IMR-90 (cell line): Measurements from ENCODE around the gene MEIS2. TPM values are rescaled to one million over a fixed set of nuclear protein-coding genes. Genes with fewer than 3 reads are reported as not detected.

Experiments
- ATAC-seq: fragments of 200-7000 bp; cut with Tn5 transposase; 2 replicates; pipeline ENCODE4 v1.9.1; 2020; ENCODE audit warnings: low read depth, mild to moderate bottlenecking, moderate library complexity
- BruUV-seq: library from RNA; stranded (reverse); fragments of 400-500 nt; replicated peaks from 2 replicates; lab custom pipeline; 2021; lab: Mats Ljungman, UMichigan
- CTCF ChIA-PET: fragments of 300-600 bp; formaldehyde crosslinking; extraction: SDS; loops from one replicate; lab custom pipeline; 2021; ENCODE audit warnings: antibody characterized with exemption; lab: Yijun Ruan, JAX
- POLR2A ChIA-PET: fragments of 300-600 bp; sonication (Branson Sonifier 250); formaldehyde crosslinking; loops from one replicate; lab custom pipeline; 2022; ENCODE audit warnings: antibody characterized with exemption; ENCODE audit not compliant: unreplicated experiment; lab: Charles Lee
- DNase-seq: peaks from one replicate; pipeline ENCODE4 v3.0.0; 2013
- H2AFZ ChIP-seq: replicated peaks from 2 replicates; pipeline ENCODE3; 2013; ENCODE audit warnings: low read length, mild to moderate bottlenecking; ENCODE audit not compliant: poor library complexity
- H2AK5ac ChIP-seq: 2 replicates; pipeline ENCODE4 v1.6.1; 2013; ENCODE audit warnings: low read depth, low read length, inconsistent platforms
- H2AK9ac ChIP-seq: replicated peaks from 2 replicates; pipeline ENCODE3; 2013; ENCODE audit warnings: mild to moderate bottlenecking, low read depth, low read length, moderate library complexity; ENCODE audit not compliant: poor library complexity
- H2BK120ac ChIP-seq: 2 replicates; pipeline ENCODE4 v1.6.1; 2013; ENCODE audit warnings: low read depth, low read length, inconsistent platforms
- H2BK15ac ChIP-seq: 3 replicates; pipeline ENCODE4 v1.6.1; 2013; ENCODE audit warnings: low read depth, low read length, inconsistent platforms
- H2BK20ac ChIP-seq: 2 replicates; pipeline ENCODE4 v1.6.1; 2013; ENCODE audit warnings: low read depth, mild to moderate bottlenecking, inconsistent platforms, low read length, moderate library complexity
- H2BK5ac ChIP-seq: 2 replicates; pipeline ENCODE4 v1.6.1; 2013; ENCODE audit warnings: mild to moderate bottlenecking, low read depth, low read length, inconsistent platforms; ENCODE audit not compliant: poor library complexity, severe bottlenecking
- H3K14ac ChIP-seq: replicated peaks from 2 replicates; pipeline ENCODE4 v1.6.1; 2013; ENCODE audit warnings: low read depth, low read length, inconsistent platforms
- H3K18ac ChIP-seq: 2 replicates; pipeline ENCODE4 v1.6.1; 2013; ENCODE audit warnings: low read depth, low read length, control low read depth
- H3K23ac ChIP-seq: 2 replicates; pipeline ENCODE4 v1.6.1; 2013; ENCODE audit warnings: low read depth, low read length, inconsistent platforms
- H3K27ac ChIP-seq: 2 replicates; pipeline ENCODE4 v1.5.1; 2013; ENCODE audit warnings: mild to moderate bottlenecking, control low read depth, low read length; ENCODE audit not compliant: insufficient read depth
- H3K27me3 ChIP-seq: 2 replicates; pipeline ENCODE4 v1.6.1; 2013; ENCODE audit warnings: low read length; ENCODE audit not compliant: control insufficient read depth, insufficient read depth
- H3K36me3 ChIP-seq: 2 replicates; pipeline ENCODE4 v1.6.1; 2013; ENCODE audit warnings: low read length, mixed read lengths; ENCODE audit not compliant: control insufficient read depth, insufficient read depth
- H3K4ac ChIP-seq: 2 replicates; pipeline ENCODE4 v1.6.1; 2013; ENCODE audit warnings: low read depth, low read length, inconsistent platforms
- H3K4me1 ChIP-seq: 2 replicates; pipeline ENCODE4 v1.6.1; 2013; ENCODE audit warnings: low read length, mixed read lengths; ENCODE audit not compliant: control insufficient read depth, insufficient read depth
- H3K4me2 ChIP-seq: 2 replicates; pipeline ENCODE4 v1.6.1; 2013; ENCODE audit warnings: low read depth, mild to moderate bottlenecking, control low read depth, low read length, moderate library complexity
- H3K4me3 ChIP-seq: 2 replicates; pipeline ENCODE4 v1.5.1; 2013; ENCODE audit warnings: low read depth, mild to moderate bottlenecking, control low read depth, low read length, moderate library complexity; ENCODE audit not compliant: insufficient read depth
- H3K56ac ChIP-seq: 2 replicates; pipeline ENCODE4 v1.6.1; 2013; ENCODE audit warnings: low read length, inconsistent platforms; ENCODE audit not compliant: insufficient read depth; ENCODE audit errors: extremely low read depth
- H3K79me1 ChIP-seq, 2 experiments: 2 replicates each; pipeline ENCODE4 v1.6.1; 2013; ENCODE audit warnings: low read length in 2 of 2, inconsistent platforms in 1 of 2, low read depth in 1 of 2
- H3K9ac ChIP-seq: 2 replicates; pipeline ENCODE4 v1.6.1; 2013; ENCODE audit warnings: low read depth, low read length, control low read depth
- H3K9me1 ChIP-seq: 2 replicates; pipeline ENCODE4 v1.6.1; 2013; ENCODE audit warnings: low read length, inconsistent platforms; ENCODE audit not compliant: insufficient read depth
- H3K9me3 ChIP-seq: 2 replicates; pipeline ENCODE4 v1.6.1; 2013; ENCODE audit warnings: low read length; ENCODE audit not compliant: control insufficient read depth, insufficient read depth
- H4K20me1 ChIP-seq: 2 replicates; pipeline ENCODE4 v1.6.1; 2013; ENCODE audit warnings: low read length, inconsistent platforms; ENCODE audit not compliant: insufficient read depth
- H4K5ac ChIP-seq: 2 replicates; pipeline ENCODE4 v1.6.1; 2013; ENCODE audit warnings: mild to moderate bottlenecking, low read depth, low read length, control low read depth
- H4K8ac ChIP-seq, 2 experiments: 2 replicates each; pipeline ENCODE4 v1.6.1; 2013; ENCODE audit warnings: low read depth in 2 of 2, low read length in 2 of 2, control low read depth in 1 of 2, inconsistent platforms in 1 of 2
- H4K91ac ChIP-seq: 2 replicates; pipeline ENCODE4 v1.6.1; 2013; ENCODE audit warnings: low read depth, low read length, inconsistent platforms; ENCODE audit not compliant: insufficient read depth
- BHLHE40 ChIP-seq: fragments of 150-350 bp; IDR thresholded peaks from 2 replicates; pipeline ENCODE4 v1.6.1; 2016; ENCODE audit warnings: mild to moderate bottlenecking, low read depth, low read length
- CEBPB ChIP-seq: IDR thresholded peaks from 2 replicates; pipeline ENCODE4 v1.6.1; 2012; ENCODE audit warnings: low read depth, low read length, improper control_type of control experiment
- CHD1 ChIP-seq: IDR thresholded peaks from 2 replicates; pipeline ENCODE4 v1.6.1; 2012; ENCODE audit warnings: low read depth, low read length, improper control_type of control experiment
- FOS ChIP-seq: fragments of 150-350 bp; IDR thresholded peaks from 2 replicates; pipeline ENCODE4 v1.6.1; 2016; ENCODE audit warnings: low read depth, low read length
- MAFK ChIP-seq: IDR thresholded peaks from 2 replicates; pipeline ENCODE4 v1.6.1; 2012; ENCODE audit warnings: low read depth, low read length, improper control_type of control experiment
- MAZ ChIP-seq: IDR thresholded peaks from 2 replicates; pipeline ENCODE4 v1.6.1; 2012; ENCODE audit warnings: low read depth, mild to moderate bottlenecking, low read length, improper control_type of control experiment, moderate library complexity, borderline replicate concordance
- NFE2L2 ChIP-seq: fragments of 150-350 bp; IDR thresholded peaks from 2 replicates; pipeline ENCODE4 v1.6.1; 2016; ENCODE audit warnings: low read depth, mild to moderate bottlenecking, low read length
- POLR2A ChIP-seq: IDR thresholded peaks from 2 replicates; pipeline ENCODE4 v1.6.1; 2012; ENCODE audit warnings: mild to moderate bottlenecking, low read depth, low read length
- RAD21 ChIP-seq: IDR thresholded peaks from 2 replicates; pipeline ENCODE4 v1.6.1; 2012; ENCODE audit warnings: low read length, improper control_type of control experiment
- RCOR1 ChIP-seq: IDR thresholded peaks from 2 replicates; pipeline ENCODE4 v1.6.1; 2012; ENCODE audit warnings: mild to moderate bottlenecking, low read length, improper control_type of control experiment; ENCODE audit not compliant: insufficient replicate concordance
- RFX5 ChIP-seq: IDR thresholded peaks from 2 replicates; pipeline ENCODE4 v1.8.0; 2012; ENCODE audit warnings: low read depth, mild to moderate bottlenecking, low read length, moderate library complexity
- SMC3 ChIP-seq: fragments of 150-350 bp; IDR thresholded peaks from 2 replicates; pipeline ENCODE4 v1.6.1; 2016; ENCODE audit warnings: low read depth, mild to moderate bottlenecking, antibody characterized with exemption, low read length, moderate library complexity
- WGBS, 2 experiments: methylation state at CpG; one replicate each; pipeline versions ENCODE4 v1.1.5 to v1.1.7; 2013; ENCODE audit warnings: missing lambda C conversion rate in 2 of 2; ENCODE audit not compliant: insufficient read length in 1 of 2; ENCODE audit errors: extremely low coverage in 2 of 2; 5-methylcytosine and 5-hydroxymethylcytosine counted together
- dilution Hi-C: fragments of 300-500 bp; cut with HindIII; formaldehyde crosslinking; loops from one replicate; pipeline ENCODE4 v1.14.3; 2018; ENCODE audit warnings: low sequenced_read_pairs; ENCODE audit not compliant: unreplicated experiment
- in situ Hi-C: fragments of 300-500 bp; cut with MboI; formaldehyde crosslinking; loops from 3 replicates; pipeline ENCODE4 v1.14.3; 2019; ENCODE audit warnings: low sequenced_read_pairs, inconsistent platforms, mixed read lengths
- intact Hi-C: fragments of 100-400 bp; cut with micrococcal nuclease; formaldehyde crosslinking; loops from 2 replicates; pipeline ENCODE4 v1.10.0; 2022
- polyA plus RNA-seq, 3 experiments: library from polyadenylated mRNA; depleted of rRNA; stranded (reverse); fragments of >200 nt; gene quantifications; 2 replicates each; pipeline ENCODE4 v1.2.3, GENCODE V29; 2012; ENCODE audit warnings: low replicate concordance in 1 of 3
- total RNA-seq: library from RNA; depleted of rRNA; stranded (reverse); fragments of >200 nt; gene quantifications from 2 replicates; pipeline ENCODE4 v1.2.3, GENCODE V29; 2012
- TF ChIP-seq, protein P1 (sequence below): conservative IDR thresholded peaks from 2 replicates; pipeline ENCODE4 v1.5.1; 2012; ENCODE audit warnings: mild to moderate bottlenecking, low read depth, low read length, improper control_type of control experiment
- TF ChIP-seq, protein P2 (sequence below): fragments of 150-350 bp; IDR thresholded peaks from 2 replicates; pipeline ENCODE4 v1.6.1; 2016; ENCODE audit warnings: low read depth, mild to moderate bottlenecking, low read length, moderate library complexity, borderline replicate concordance
- TF ChIP-seq, protein P3 (sequence below): fragments of 150-350 bp; IDR thresholded peaks from 2 replicates; pipeline ENCODE4 v1.6.1; 2017; ENCODE audit warnings: mild to moderate bottlenecking, antibody characterized with exemption, low read length, low read depth

MEIS2 gene
- total and polyA plus RNA-seq, 2 of the 4 experiments (the other 2 are of a cell fraction): 70.1 to 71.3 TPM

- dilution Hi-C loops (no loop called here), in situ Hi-C loops (loop anchor here (10.0 to 25.0 kb wide), 2 partner anchors 239 to 1002 kb away; no protein-coding TSS in a partner anchor), intact Hi-C loops (loop anchor here (10.0 kb wide), 4 partner anchors 381 to 1131 kb away; no protein-coding TSS in a partner anchor)
- Histone ChIP-seq H3K18ac (no peak overlapping the region), H4K20me1 (no peaks in the 10 kb centered on the region), H3K4me3 (no peak overlapping the region), H2AFZ (no peak overlapping the region), H3K4me2 (no peak overlapping the region), H3K9me1 (no peaks in the 10 kb centered on the region), H3K27ac (no peak overlapping the region), H3K9me3 (no peaks in the 10 kb centered on the region; the same call in 1 of the 2 replicates), H2BK15ac (no peak overlapping the region), H2AK9ac (no peak overlapping the region), H3K4me1 (peaks cover 3% of the 10 kb centered on the region; the same call in 1 of the 2 replicates), H3K36me3 (no peaks in the 10 kb centered on the region), H4K8ac (no peak overlapping the region), H3K23ac (no peak overlapping the region), H4K5ac (no peak overlapping the region), H2BK5ac (no peak overlapping the region), H2BK120ac (no peak overlapping the region), H3K9ac (no peak overlapping the region), H3K4ac (no peak overlapping the region), H4K91ac (no peak overlapping the region), H3K56ac (no peak overlapping the region), H3K27me3 (peaks cover 17% of the 10 kb centered on the region), H2BK20ac (no peak overlapping the region), H2AK5ac (no peak overlapping the region), H3K79me1 (no peaks in the 10 kb centered on the region; a peak in 1 of 4 replicates), H3K14ac (no peak overlapping the region)
- ChIA-PET POLR2A (no interaction called here), CTCF (interaction anchor here (1.0 kb wide), 1 partner anchor 248 kb away, joined by 4 read pairs; no protein-coding TSS in a partner anchor)
- no peak for ATAC-seq
- TF ChIP-seq SMC3 (no peak), MAZ (no peak), NFE2L2 (no peak), RAD21 (no peak), POLR2A (no peak), BHLHE40 (no peak), FOS (no peak), CHD1 (no peak), CEBPB (no peak), RFX5 (no peak), RCOR1 (no peak), MAFK (no peak)
- TF ChIP-seq, protein P1, sequence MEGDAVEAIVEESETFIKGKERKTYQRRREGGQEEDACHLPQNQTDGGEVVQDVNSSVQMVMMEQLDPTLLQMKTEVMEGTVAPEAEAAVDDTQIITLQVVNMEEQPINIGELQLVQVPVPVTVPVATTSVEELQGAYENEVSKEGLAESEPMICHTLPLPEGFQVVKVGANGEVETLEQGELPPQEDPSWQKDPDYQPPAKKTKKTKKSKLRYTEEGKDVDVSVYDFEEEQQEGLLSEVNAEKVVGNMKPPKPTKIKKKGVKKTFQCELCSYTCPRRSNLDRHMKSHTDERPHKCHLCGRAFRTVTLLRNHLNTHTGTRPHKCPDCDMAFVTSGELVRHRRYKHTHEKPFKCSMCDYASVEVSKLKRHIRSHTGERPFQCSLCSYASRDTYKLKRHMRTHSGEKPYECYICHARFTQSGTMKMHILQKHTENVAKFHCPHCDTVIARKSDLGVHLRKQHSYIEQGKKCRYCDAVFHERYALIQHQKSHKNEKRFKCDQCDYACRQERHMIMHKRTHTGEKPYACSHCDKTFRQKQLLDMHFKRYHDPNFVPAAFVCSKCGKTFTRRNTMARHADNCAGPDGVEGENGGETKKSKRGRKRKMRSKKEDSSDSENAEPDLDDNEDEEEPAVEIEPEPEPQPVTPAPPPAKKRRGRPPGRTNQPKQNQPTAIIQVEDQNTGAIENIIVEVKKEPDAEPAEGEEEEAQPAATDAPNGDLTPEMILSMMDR: no peak
- TF ChIP-seq, protein P2, sequence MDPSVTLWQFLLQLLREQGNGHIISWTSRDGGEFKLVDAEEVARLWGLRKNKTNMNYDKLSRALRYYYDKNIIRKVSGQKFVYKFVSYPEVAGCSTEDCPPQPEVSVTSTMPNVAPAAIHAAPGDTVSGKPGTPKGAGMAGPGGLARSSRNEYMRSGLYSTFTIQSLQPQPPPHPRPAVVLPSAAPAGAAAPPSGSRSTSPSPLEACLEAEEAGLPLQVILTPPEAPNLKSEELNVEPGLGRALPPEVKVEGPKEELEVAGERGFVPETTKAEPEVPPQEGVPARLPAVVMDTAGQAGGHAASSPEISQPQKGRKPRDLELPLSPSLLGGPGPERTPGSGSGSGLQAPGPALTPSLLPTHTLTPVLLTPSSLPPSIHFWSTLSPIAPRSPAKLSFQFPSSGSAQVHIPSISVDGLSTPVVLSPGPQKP: no peak
- TF ChIP-seq, protein P3, sequence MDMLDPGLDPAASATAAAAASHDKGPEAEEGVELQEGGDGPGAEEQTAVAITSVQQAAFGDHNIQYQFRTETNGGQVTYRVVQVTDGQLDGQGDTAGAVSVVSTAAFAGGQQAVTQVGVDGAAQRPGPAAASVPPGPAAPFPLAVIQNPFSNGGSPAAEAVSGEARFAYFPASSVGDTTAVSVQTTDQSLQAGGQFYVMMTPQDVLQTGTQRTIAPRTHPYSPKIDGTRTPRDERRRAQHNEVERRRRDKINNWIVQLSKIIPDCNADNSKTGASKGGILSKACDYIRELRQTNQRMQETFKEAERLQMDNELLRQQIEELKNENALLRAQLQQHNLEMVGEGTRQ: no peak
- no TSS peak for BruUV-seq
- no CpG with 5 or more reads among the region's 3 CpGs for WGBS, 2 experiments
- DNase-seq: no peak
Measured at GRCh38 chr15:36885771-36886170, 214.6 kb downstream of the MEIS2 start.
